Stimulated activated naive CD8-positive, alpha-beta T cell treated with anti-CD3 and anti-CD28 coated beads, Interleukin-15, Interleukin-2, amounts not matched to agents 100 U/mL and 50 U/mL, for 24 hours (primary cell): ENCODE data around the gene SLC25A19.

Experiments used
- ATAC-seq: fragments of 150-1000 bp; cut with Tn5 transposase; one replicate; pipeline ENCODE4 v1.10.0; 2021
- DNase-seq: peaks from one replicate; pipeline ENCODE4 v3.0.0; 2021

SLC25A19 gene

GRCh38 chr17:75289115-75289831, at the start of gene SLC25A19:
SLC25A19 (minus strand) TSS chr17:75289433; CDS start chr17:75286764, 2,669 bp downstream.
- ATAC-seq (peak; percentile 97), DNase-seq (peak; percentile 95)

GRCh38 chr17:75338335-75338734, 49.1 kb upstream of the SLC25A19 start:
- no peak for DNase-seq

GRCh38 chr17:75335315-75335714, 46.1 kb upstream of the SLC25A19 start:
- DNase-seq (no peak), ATAC-seq (no peak)

More at GRCh38 chr17:75338335-75338734, 49.1 kb upstream of the SLC25A19 start:
- peak; percentile 28 for ATAC-seq

DNA sequence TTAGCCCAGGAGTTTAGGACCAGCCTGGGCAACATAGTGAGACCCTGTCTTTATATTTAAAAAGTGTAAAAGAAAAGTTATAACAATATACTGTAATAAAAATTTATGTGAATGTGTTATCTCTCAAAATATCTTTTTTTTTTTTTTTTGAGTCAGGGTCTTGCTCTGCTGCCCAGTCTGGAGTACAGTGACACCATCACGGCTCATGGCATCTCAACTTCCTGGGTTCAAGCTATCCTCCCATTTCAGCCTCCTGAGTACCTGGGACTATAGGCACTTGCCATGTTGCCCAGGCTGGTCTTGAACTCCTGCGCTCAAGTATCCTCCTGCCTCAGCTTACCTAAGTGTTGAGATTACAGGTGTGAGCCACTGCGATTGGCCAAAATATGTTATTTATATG, 45.5 kb upstream of the SLC25A19 start:
- no peak for ATAC-seq
- no peak for DNase-seq

DNA sequence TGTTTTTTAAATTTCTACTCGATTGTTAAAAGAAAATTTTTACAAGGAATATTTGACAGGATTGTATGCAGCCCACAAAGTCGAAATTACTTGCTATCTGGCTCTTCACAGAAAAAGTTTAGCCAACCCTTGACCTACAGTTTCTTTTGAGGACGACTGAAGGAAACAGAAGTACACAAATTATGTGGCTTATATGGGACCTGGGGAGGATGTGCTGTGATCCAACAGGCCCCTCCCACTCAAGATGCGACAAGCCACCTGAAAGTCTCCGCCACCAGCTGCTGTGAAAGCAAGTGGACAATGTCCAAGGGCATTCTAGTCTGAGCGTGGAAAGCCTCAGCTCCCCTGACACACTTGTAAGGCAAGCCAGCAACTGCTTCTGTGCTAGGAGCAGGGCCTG, 42.4 kb upstream of the SLC25A19 start:
- no peak for ATAC-seq
- no peak for DNase-seq

- DNase-seq: no peak
- ATAC-seq: no peak
Measured at GRCh38 chr17:75327757-75328156, 38.5 kb upstream of the SLC25A19 start.

DNA sequence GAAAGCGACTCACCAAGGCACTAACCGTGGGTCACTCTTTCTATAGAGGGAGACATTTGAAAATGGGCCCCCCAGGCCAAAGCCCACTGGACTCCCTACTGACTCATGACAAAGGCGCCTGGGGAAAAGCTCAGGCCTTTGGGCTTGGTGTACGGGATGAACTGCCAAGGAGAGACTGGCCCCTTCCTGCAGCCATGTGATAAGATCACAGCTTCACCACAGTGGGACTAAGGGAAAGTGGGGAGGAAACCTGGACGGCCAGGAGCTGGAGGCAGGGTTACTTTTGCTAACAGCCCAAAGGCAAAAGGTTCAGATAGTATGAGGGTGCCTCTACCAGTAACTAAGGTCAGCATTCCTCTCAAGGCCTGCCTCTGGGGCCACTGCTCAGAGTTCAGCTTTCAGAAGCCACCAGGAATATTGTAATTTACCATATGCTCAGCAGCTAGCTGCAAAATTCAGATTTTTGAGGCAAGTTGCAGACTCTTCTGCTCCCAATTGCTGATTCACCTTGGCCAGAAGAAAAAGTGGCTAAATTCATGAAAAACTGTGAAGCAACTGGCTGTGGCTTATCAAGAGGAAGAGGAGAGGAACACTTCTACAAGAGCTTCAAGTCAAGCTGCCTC, 37.1 kb upstream of the SLC25A19 start:
- no peak for ATAC-seq
- DNase-seq: no peak

- ATAC-seq (no peak), DNase-seq (no peak)
Measured at GRCh38 chr17:75325827-75326225, 36.6 kb upstream of the SLC25A19 start.

- DNase-seq (no peak), ATAC-seq (no peak)
Measured at GRCh38 chr17:75325348-75325747, 36.1 kb upstream of the SLC25A19 start.

GRCh38 chr17:75321506-75321905, 32.3 kb upstream of the SLC25A19 start:
- ATAC-seq (no peak), DNase-seq (no peak)

DNA sequence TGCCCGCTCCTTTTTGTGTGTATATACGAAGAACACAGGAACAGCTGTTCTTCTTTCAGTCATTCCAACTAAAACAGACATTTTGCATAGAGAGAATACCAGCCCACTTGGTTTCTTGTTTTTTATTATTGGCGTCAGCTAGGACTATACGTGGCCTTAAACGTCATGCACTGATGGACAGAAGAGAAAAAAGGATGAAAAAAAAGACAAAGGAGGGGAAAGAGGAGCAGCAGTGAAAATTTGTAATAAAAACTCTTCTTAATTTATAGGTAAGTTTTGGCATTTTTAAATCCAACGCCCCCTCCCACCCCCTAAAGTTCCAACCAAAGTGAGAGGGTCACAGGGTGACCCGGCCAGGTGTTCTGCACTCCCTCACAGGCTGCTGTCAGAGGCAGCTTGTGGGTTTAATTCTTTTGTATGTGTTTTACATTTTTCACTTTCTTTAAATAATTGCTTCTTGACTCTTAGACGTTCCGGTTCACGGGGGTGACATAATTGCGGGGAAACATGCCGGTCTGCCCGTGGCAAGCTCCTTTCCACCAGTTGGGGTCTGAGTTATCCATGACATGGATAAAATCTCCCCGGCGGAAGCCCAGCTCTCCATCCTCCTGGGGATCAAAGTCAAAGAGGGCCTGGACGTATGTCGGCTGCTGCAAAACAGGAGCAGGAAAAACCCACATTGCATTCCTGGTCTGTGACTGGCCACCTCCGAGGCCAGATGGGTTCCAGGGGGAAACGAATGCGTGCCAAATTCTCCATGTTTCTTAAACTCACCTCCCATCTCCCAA, 30.9 kb upstream of the SLC25A19 start:
- ATAC-seq (no peak), DNase-seq (no peak)

- DNase-seq (no peak), ATAC-seq (no peak)
Measured at GRCh38 chr17:75318615-75319222, 29.5 kb upstream of the SLC25A19 start.

DNA sequence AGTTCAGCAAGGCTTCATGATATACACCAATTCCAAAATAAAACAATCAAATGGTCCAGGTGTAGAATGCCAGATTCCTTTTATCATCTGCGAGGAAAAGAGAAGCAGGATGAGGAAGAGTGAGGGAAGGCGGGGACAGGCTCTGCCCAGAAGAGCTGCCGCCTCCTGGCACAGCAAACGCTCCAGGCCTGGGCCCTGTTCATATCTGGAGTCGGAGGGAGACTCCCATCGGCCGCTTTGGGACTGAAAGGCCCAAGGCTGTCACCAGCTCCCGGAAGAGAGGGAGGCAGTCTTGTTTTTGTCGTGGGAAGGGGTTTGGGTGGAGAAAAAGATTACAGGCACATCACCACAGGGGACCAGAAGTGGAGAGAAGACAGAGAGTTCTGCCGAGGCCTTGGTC, 29.0 kb upstream of the SLC25A19 start:
- DNase-seq (no peak), ATAC-seq (no peak)

- no peak for DNase-seq
- ATAC-seq: no peak
Measured at GRCh38 chr17:75317671-75318070, 28.4 kb upstream of the SLC25A19 start.

DNA sequence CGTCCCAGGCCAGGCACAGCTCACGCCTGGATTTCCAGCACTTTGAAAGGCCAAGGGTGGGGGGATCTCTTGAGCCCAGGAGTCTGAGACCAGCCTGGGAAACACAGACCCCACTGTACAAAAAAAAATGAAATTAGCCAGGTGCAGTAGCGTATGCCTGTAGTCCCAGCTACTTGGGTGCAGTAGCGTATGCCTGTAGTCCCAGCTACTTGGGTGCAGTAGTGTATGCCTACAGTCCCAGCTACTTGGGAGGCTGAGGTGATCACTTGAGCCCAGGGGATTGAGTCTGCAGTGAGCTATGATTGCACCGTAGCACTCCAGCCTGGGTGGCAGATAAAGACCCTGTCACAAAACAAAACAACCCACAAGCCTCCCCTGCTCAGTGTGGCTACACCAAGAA, 27.0 kb upstream of the SLC25A19 start:
- peak; percentile 11 for ATAC-seq

DNA sequence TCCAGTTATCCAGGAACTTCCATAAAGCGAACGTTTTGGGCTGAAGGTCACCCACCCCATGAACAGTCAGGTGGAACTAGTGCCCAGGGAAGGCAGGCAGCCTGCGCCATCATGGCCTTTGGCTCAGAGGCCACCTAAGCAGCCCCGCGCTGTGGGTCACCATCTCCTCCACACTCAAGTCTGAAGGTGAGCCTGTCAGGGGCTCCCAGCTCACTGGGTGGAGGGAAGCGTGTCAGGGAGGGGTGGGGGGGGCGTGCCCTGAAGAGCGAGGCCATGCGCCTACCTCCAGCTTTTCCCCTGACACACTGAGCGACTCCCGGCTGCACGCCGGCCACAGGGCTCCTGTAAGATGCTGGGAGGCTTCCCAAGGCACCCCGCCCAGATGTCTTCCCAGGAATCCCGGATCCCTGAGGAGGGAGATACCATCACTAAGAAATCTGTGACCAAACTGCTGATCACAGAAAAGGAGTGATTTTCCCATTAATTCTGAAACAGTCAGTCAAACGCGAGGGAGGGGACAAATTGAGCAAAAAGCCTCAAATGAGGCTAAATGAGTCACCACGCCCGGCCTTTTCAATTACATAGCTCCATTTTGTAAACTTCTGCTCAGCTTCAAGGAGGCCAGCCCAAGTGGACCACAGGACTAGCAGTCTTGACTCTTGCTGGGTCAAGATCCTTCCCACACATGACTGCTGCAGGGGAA, 26.5 kb upstream of the SLC25A19 start:
- DNase-seq (peak; percentile 36), ATAC-seq (peak; percentile 78)

More for the DNA sequence above, 27.0 kb upstream of the SLC25A19 start:
- no peak for DNase-seq

GRCh38 chr17:75313941-75314551, 24.8 kb upstream of the SLC25A19 start:
- no peak for DNase-seq
- ATAC-seq: peak; percentile 55

DNA sequence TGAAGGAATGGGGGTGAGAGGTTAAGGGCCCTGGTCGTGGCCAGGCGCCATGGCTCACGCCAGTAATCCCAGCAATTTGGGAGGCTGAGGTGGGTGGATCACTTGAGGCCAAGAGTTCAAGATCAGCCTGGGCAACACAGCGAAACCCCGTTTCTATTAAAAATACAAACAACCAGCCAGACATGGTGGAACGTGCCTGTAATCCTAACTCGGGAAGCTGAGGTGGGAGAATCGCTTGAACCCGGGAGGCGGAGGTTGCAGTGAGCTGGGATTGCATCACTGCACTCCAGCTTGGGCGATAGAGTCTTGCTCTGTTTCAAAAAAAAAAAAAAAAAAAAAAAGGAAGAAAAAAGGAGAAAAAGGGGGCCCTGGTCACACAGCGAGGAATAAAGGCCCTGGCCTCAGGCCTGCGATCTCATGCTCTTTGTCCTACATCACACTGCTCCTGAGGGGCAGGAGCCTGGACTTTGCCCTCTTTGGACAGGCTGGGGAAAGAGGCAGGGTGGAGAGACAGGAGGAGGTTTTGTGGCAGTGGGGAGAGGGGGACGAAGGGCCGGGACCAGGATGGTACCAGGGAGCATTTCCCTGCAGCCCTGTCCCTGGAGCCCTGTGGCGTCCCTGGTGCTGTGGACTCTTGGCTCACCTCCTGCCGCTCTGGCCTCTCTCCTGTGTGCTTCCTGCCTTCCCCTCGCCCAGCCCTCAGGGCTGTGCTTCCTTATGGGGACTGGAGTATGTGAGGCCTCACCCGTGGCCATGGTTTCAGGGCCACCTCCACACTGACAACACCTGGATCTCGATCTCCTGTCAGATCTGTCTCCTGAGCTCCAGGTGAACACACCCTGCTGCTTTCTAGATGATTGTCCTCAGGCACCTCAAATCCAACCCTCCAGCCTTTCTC, 19.7 kb upstream of the SLC25A19 start:
- DNase-seq: no peak
- ATAC-seq: no peak

DNA sequence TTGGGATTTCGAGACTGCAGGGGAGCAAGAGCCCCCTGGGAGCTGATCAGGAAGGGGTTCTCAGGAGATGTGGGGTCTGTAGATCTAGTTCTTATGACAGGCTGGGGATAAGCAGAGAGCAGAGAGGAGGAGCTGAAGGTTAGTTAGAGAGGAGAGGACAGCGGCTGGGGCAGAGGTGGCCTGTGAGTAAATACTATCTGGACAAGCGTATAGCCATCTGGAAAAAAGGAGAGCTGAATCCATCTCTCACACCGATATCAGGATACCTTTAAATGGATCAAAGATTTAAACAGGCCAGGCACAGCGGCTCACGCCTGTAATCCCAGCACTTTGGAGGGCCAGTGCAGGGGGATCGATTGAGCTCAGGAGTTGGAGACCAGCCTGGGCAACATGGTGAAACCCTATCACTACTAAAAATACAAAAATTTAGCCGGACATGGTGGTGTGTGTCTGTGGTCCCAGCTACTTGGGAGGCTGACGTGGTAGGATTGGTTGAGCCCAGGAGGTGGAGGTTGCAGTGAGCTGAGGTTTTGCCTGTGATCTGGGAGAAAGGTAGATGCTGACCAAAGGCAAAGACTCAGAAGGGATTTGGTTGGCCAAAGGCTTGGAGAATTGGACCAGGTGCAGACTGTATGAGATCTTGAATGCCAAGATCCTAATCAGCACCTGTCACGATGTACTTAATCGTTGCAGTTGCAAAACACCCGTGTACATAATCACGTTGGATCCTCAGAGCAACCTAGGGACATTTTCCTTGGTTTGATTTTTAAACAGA, 18.9 kb upstream of the SLC25A19 start:
- no peak for DNase-seq
- no peak for ATAC-seq
